ENCODE results near the gene KCNJ14. TPM values are rescaled to one million over a fixed set of nuclear protein-coding genes. Genes with fewer than 3 reads are reported as not detected.

The KCNJ14 gene
- total RNA-seq, 2 experiments from 2014 or later: 1.4 to 1.5 TPM

DNA sequence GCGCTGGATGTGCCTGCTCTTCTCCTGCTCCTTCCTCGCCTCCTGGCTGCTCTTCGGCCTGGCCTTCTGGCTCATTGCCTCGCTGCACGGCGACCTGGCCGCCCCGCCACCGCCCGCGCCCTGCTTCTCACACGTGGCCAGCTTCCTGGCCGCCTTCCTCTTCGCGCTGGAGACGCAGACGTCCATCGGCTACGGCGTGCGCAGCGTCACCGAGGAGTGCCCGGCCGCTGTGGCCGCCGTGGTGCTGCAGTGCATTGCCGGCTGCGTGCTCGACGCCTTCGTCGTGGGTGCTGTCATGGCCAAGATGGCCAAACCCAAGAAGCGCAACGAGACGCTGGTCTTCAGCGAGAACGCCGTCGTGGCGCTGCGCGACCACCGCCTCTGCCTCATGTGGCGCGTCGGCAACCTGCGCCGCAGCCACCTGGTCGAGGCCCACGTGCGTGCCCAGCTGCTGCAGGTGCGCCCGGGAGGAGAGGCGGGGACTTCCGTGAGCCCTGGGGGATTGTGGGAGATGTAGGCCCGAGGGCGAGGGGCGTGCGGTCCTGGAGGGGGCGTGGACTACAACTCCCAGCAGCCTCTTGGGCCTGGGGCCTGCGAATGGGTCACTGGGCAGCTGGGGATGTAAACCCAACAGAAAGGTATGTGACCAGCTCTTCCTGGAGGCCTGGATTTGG, 6.7 kb downstream of the KCNJ14 start:
- Mint-ChIP-seq H3K27me3 (ENCODE audit: low read depth) (no peaks in the 10 kb centered on the region), H3K4me3 (no peak overlapping the region), H3K4me1 (ENCODE audit: low read depth) (no peaks in the 10 kb centered on the region), H3K9me3 (ENCODE audit: insufficient read depth) (no peaks in the 10 kb centered on the region), H3K27ac (no peak overlapping the region), H3K36me3 (ENCODE audit: low read depth) (peaks cover 6% of the 10 kb centered on the region)
- DNase-seq: no peak
- CTCF ChIA-PET: interaction anchor here (1.0 kb wide), 1 partner anchor 28 kb away, joined by 3 read pairs; no protein-coding TSS in a partner anchor
- POLR2A ChIA-PET: no interaction called here
- ATAC-seq: peak; percentile 20

DNA sequence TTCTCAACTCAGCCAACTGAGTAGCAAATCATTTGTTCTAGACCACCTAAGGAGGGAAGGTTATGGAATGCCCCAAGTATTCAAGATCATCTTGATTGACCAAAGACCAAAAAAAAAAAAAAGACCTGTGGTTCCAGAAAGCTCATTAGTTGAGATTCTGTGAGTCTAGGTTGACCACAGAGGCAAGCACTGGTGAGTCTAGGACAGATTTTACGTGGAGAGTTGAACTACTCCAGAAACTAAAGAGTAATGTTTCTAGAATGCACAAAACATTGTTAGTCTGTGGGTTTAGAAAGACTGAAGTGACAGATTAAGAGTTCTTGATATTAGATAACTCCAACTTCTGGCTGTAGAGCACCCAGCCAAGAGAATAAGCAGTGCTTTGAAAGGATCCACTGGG, 9.8 kb downstream of the KCNJ14 start:
- Mint-ChIP-seq H3K9me3 (ENCODE audit: insufficient read depth) (no peaks in the 10 kb centered on the region), H3K27me3 (ENCODE audit: low read depth) (no peaks in the 10 kb centered on the region), H3K4me1 (ENCODE audit: low read depth) (peaks cover 14% of the 10 kb centered on the region), H3K36me3 (ENCODE audit: low read depth) (no peaks in the 10 kb centered on the region), H3K4me3 (no peak overlapping the region), H3K27ac (no peak overlapping the region)
- no peak for ATAC-seq
- ChIA-PET POLR2A (no interaction called here), CTCF (interaction anchor here (1.2 kb wide), 1 partner anchor 74 kb away, joined by 5 read pairs; the partner anchor contains the start of gene KDELR1)
- DNase-seq: no peak

DNA sequence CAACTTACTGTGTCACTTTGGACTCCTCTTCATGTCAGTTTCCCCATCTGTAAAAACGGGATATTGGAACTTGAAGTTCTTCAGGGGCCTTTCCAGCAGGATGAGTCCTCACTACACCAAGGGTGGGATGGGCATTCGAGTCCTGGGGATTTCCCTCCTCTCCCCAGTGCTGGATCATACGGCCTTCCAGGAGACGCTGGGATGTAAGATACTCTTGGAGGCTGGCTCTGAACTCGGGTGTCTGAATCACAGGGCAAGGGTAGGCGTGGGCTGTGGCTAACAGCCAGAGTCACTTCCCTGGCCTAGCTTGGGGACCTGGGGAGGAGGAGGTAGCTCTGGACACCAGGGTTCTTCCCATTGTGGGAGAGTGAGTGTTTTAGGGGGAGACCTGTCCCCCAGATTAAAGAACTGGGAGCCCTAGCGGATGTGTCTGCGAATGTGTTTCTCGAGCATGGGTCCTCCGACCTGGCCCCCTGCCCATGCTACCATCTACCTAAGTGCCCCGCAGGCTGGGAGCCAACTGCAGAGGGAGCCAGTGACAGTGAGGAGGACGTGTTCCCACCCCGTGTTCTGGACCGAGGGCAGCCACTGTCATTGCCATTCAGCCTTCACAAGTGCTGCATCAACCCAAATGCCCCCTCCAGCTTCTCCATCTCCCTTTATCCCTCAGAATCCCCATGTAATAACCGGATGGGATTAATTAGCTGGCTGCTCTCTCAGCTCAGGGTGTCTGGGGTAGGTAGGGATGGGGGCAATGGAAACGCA, 11.4 kb downstream of the KCNJ14 start:
- POLR2A ChIA-PET: no interaction called here
- Mint-ChIP-seq H3K27ac (no peak overlapping the region), H3K4me1 (ENCODE audit: low read depth) (peaks cover 25% of the 10 kb centered on the region), H3K9me3 (ENCODE audit: insufficient read depth) (no peaks in the 10 kb centered on the region), H3K36me3 (ENCODE audit: low read depth) (peaks cover 9% of the 10 kb centered on the region), H3K4me3 (no peak overlapping the region), H3K27me3 (ENCODE audit: low read depth) (no peaks in the 10 kb centered on the region)
- CTCF ChIA-PET: interaction anchor here (1.8 kb wide), 1 partner anchor 23 kb away, joined by 4 read pairs; no protein-coding TSS in a partner anchor
- ATAC-seq (no peak), DNase-seq (no peak)

DNA sequence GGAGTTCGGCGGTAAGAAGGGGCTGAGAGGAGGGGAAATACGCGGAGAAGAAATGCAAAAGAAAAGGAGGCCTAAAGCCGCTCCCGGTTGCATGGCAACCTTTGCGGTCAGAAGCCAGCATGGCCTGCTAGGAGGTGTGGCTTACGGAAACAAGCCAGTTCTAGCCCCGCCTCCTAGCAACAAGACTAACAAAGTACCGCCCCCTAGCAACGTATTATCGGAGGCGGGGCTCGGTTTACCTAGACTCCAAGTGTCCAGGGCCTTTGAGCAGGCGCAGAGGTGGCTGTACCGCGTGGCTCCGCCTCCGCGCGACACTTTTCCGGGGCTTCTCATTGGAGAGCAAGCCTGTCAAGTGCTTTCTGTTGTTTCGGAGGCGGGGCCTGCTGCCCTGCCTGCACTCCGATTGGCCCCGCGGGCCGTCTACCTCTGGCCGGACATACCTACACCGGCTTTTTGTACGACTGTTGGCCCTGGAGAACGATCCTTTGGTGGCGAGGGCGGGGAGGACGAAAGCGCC, 13.5 kb downstream of the KCNJ14 start:
- Mint-ChIP-seq H3K27ac (peak overlapping the region; percentile 85), H3K9me3 (ENCODE audit: insufficient read depth) (no peaks in the 10 kb centered on the region), H3K36me3 (ENCODE audit: low read depth) (peaks cover 26% of the 10 kb centered on the region), H3K4me3 (peak overlapping the region; percentile 79), H3K4me1 (ENCODE audit: low read depth) (peaks cover 26% of the 10 kb centered on the region), H3K27me3 (ENCODE audit: low read depth) (no peaks in the 10 kb centered on the region)
- DNase-seq: peak; percentile 100
- peak; percentile 95 for ATAC-seq
- ChIA-PET POLR2A (no interaction called here), CTCF (no interaction called here)

DNA sequence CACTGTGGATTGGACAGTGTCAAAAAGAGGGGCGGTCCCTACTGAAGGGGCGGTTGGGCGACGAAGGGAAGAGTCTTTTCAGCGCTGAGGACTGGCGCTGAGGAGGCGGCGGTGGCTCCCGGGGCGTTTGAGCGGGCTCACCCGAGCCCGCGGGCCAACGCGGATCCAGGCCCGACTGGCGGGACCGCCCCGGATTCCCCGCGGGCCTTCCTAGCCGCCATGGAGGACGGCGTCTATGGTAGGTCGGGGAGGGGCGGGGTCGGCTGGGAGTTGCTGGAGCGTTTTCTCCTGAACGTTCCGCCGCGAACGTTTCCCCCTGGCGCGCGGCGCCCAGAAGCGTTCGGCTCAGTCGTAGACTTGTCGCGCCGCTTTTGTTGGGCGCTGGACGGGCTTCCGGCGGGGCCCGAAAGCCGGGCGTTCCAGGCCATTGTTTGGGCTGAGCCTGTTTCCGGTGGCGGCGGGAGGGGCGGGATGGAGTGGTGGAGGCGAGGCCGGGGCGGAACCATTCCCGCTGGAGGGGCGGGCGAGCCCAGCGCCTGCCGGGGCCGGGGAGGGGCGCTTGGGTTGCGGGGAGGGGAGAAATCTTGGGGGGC, 14.0 kb downstream of the KCNJ14 start, which contains the start of gene CYTH2:
Gene CYTH2 (plus strand): TSS at position 81 of the 593 bp plus-strand sequence. CDS start 139 bp downstream, at position 220.
- ChIA-PET CTCF (interaction anchor here (1.9 kb wide), 1 partner anchor 20 kb away, joined by 12 read pairs; no protein-coding TSS in a partner anchor), POLR2A (no interaction called here)
- Mint-ChIP-seq H3K4me3 (peak within 1 kb of the TSS; percentile 79), H3K27me3 (ENCODE audit: low read depth) (no peaks in the 10 kb centered on the region), H3K4me1 (ENCODE audit: low read depth) (peaks cover 28% of the 10 kb centered on the region), H3K27ac (peak within 1 kb of the TSS; percentile 85), H3K9me3 (ENCODE audit: insufficient read depth) (no peaks in the 10 kb centered on the region), H3K36me3 (ENCODE audit: low read depth) (peaks cover 28% of the 10 kb centered on the region)
- DNase-seq (peak; percentile 83), ATAC-seq (peak; percentile 30)

DNA sequence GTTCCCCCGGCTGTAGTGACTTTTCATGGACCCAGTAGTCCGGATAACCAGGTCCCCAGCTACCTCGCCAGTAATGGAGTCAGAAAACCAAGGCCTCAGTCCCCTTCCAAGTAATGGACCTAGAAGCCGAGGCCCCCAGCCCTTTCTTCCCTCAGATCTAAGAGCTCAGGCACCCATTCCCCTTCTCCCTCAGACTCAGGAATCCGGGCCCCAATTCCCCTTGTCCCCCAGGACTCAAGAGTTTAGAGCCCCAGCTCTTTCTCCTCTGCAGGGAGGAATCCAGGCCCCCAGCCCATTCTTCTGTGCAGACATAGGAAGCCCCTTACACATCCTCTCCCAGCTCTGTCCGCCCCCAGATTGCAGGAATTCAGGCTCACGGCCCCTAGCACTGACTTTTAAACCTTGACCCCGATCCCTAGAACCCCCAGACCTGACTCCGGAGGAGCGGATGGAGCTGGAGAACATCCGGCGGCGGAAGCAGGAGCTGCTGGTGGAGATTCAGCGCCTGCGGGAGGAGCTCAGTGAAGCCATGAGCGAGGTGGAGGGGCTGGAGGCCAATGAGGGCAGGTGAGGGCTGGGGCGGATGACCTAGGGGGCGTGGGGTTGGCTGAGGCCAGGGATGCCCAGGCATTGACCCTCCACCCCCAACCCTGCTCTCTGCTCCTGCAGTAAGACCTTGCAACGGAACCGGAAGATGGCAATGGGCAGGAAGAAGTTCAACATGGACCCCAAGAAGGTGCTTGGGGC, 14.7 kb downstream of the KCNJ14 start:
- peaks cover 29% of the 10 kb centered on the region for H3K4me1 Mint-ChIP-seq (ENCODE audit: low read depth)
- peak overlapping the region; percentile 16 for H3K27ac Mint-ChIP-seq
- POLR2A ChIA-PET: interaction anchor here (0.7 kb wide), 1 partner anchor 79 kb away, joined by 3 read pairs; the partner anchor contains the start of gene KDELR1
- no peaks in the 10 kb centered on the region for H3K9me3 Mint-ChIP-seq (ENCODE audit: insufficient read depth)
- peaks cover 34% of the 10 kb centered on the region for H3K36me3 Mint-ChIP-seq (ENCODE audit: low read depth)
- DNase-seq: no peak
- CTCF ChIA-PET: interaction anchor here (1.9 kb wide), 1 partner anchor 20 kb away, joined by 12 read pairs; no protein-coding TSS in a partner anchor
- peak overlapping the region; percentile 79 for H3K4me3 Mint-ChIP-seq
- H3K27me3 Mint-ChIP-seq (ENCODE audit: low read depth): no peaks in the 10 kb centered on the region
- ATAC-seq: no peak

DNA sequence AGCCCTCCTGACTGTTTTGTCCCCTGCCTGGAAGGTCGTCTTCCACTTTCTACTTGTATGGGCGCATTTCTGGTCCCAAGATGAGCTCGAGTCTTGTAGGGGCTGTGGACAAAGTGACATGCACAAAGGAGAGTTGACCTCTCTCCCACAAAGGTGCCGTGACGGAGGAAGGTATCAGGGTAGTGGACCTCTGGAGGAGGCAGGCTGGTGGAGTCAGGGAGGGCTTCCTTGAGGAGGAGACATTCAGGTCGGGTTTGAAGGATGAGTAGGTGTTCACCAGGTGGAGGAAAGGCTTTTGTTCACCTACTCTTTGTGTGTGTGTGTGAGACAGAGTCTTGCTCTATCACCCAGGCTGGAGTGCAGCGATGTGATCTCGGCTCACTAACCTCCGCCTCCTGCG, 15.5 kb downstream of the KCNJ14 start:
- no peaks in the 10 kb centered on the region for H3K9me3 Mint-ChIP-seq (ENCODE audit: insufficient read depth)
- H3K36me3 Mint-ChIP-seq (ENCODE audit: low read depth): peaks cover 42% of the 10 kb centered on the region
- peaks cover 29% of the 10 kb centered on the region for H3K4me1 Mint-ChIP-seq (ENCODE audit: low read depth)
- ChIA-PET POLR2A (no interaction called here), CTCF (interaction anchor here (1.9 kb wide), 1 partner anchor 19 kb away, joined by 12 read pairs; no protein-coding TSS in a partner anchor)
- DNase-seq: no peak
- peak overlapping the region; percentile 79 for H3K4me3 Mint-ChIP-seq
- peak overlapping the region; percentile 16 for H3K27ac Mint-ChIP-seq
- no peak for ATAC-seq
- H3K27me3 Mint-ChIP-seq (ENCODE audit: low read depth): no peaks in the 10 kb centered on the region

DNA sequence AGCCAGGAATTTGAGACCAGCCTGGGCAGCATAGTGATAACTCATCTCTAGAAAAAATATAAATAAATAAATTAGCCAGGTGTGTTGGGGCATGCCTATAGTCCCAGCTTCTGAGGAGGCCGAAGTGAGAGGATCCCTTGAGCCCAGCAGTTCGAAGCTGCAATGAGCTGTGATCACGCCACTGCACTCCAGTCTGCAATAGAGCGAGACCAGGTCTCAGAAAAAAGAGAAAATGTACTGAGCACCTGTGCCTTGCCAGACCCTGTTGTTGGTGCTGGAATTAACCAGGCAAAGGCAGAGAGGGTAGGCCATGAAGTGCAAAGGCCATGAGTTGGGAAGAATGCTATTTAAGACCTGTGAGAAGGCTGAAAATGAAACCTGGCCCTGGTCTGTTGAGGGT, 16.5 kb downstream of the KCNJ14 start:
- Mint-ChIP-seq H3K27me3 (ENCODE audit: low read depth) (no peaks in the 10 kb centered on the region), H3K27ac (no peak overlapping the region), H3K36me3 (ENCODE audit: low read depth) (peaks cover 46% of the 10 kb centered on the region), H3K4me3 (no peak overlapping the region), H3K9me3 (ENCODE audit: insufficient read depth) (no peaks in the 10 kb centered on the region), H3K4me1 (ENCODE audit: low read depth) (peaks cover 29% of the 10 kb centered on the region)
- POLR2A ChIA-PET: no interaction called here
- CTCF ChIA-PET: no interaction called here
- ATAC-seq: no peak
- no peak for DNase-seq

DNA sequence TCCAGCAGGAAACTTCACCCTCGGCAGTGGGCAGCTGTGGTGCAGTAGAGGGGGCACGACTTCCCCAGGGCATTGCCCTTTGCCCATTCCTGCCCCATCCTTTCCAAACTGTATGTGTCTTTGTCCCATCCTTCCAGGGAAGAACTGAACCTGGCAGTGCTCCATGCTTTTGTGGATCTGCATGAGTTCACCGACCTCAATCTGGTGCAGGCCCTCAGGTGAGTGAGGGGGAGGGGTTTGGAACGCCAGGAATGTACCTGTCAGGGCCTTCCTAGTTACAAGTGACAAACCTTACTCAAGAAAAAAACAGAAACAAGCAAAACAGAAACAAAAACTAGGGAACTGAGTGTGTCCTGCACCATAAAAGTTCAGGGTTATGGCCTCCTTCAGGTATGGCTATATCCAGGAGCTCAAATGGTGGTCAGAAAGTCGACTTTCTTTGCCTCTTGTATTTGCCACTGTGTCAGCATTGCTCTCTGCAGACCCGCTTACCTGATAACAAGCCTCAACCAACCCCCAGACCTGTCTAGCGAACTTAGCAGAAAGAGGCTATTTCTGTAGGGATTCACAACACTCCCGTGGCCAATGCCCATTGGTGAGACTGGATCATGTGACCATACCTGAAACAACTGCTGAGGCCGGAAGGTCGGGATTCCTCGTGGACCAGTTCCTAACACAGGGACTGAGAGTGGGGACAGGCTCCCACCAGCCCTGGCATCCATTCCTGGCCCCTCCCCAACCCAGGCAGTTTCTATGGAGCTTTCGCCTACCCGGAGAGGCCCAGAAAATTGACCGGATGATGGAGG, 18.0 kb downstream of the KCNJ14 start:
- ChIA-PET POLR2A (no interaction called here), CTCF (no interaction called here)

DNA sequence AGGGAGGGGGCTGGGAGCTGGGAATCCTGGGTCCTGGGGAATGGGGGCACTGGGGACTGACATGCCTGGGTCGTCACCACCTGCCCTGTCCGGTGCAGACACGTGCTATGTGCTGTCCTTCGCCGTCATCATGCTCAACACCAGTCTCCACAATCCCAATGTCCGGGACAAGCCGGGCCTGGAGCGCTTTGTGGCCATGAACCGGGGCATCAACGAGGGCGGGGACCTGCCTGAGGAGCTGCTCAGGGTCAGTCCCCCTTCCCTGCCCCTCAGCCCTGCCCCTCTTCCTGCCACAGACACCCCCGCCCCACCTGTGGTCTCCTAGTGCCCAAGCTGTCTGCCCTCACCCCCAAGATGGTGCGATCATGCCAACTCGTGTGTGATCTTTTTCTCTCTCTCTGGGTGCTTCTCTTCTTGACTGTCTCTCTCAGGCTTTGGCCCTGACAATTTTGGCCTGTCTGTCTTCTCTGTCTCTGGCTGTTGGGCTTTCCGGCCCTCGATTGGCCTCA, 18.8 kb downstream of the KCNJ14 start:
- DNase-seq (no peak), ATAC-seq (no peak)
- ChIA-PET CTCF (no interaction called here), POLR2A (no interaction called here)
- Mint-ChIP-seq H3K36me3 (ENCODE audit: low read depth) (peaks cover 49% of the 10 kb centered on the region), H3K4me3 (no peak overlapping the region), H3K9me3 (ENCODE audit: insufficient read depth) (no peaks in the 10 kb centered on the region), H3K27me3 (ENCODE audit: low read depth) (no peaks in the 10 kb centered on the region), H3K27ac (no peak overlapping the region), H3K4me1 (ENCODE audit: low read depth) (peaks cover 20% of the 10 kb centered on the region)

More for the DNA sequence above, 18.0 kb downstream of the KCNJ14 start:
- Mint-ChIP-seq H3K4me3 (no peak overlapping the region), H3K27me3 (ENCODE audit: low read depth) (no peaks in the 10 kb centered on the region), H3K27ac (no peak overlapping the region), H3K9me3 (ENCODE audit: insufficient read depth) (no peaks in the 10 kb centered on the region), H3K36me3 (ENCODE audit: low read depth) (peaks cover 46% of the 10 kb centered on the region), H3K4me1 (ENCODE audit: low read depth) (peaks cover 22% of the 10 kb centered on the region)
- ATAC-seq (no peak), DNase-seq (no peak)

Data from activated CD8-positive, alpha-beta T cell treated with anti-CD3 and anti-CD28 coated beads, Interleukin-2, amount 10 ng/mL, durations not matched to agents 7 days and 5 days (primary cell).